B cell (primary cell): Measurements from ENCODE around the gene STX2. TPM values are rescaled to one million over a fixed set of nuclear protein-coding genes. Genes with fewer than 3 reads are reported as not detected.

ENCODE experiments used
- ATAC-seq: fragments of 200-7000 bp; cut with Tn5 transposase; one replicate; pipeline ENCODE4 v1.10.0; 2021; ENCODE audit warnings: low read depth, mild to moderate bottlenecking, moderate number of reproducible peaks, moderate library complexity
- CTCF ChIA-PET: fragments of 350-600 bp; sonication (Branson Sonifier 250); formaldehyde crosslinking; loops from one replicate; lab custom pipeline; 2021; ENCODE audit warnings: antibody characterized with exemption, inconsistent platforms; lab: Charles Lee
- POLR2A ChIA-PET: fragments of 350-600 bp; sonication (Branson Sonifier 250); formaldehyde crosslinking; loops from one replicate; lab custom pipeline; 2021; ENCODE audit warnings: antibody characterized with exemption; lab: Charles Lee
- DNase-seq: peaks from one replicate; pipeline ENCODE4 v3.0.0; 2013
- H2AFZ ChIP-seq: 2 replicates; pipeline ENCODE4 v1.6.1; 2012; ENCODE audit warnings: mild to moderate bottlenecking, low read depth, low read length; ENCODE audit not compliant: insufficient read depth, poor library complexity, severe bottlenecking
- H3K27ac ChIP-seq, 2 donors: 1 replicate in 1 of 2; 2 replicates in 1 of 2; pipeline ENCODE4 v1.5.1; 2012 to 2013; ENCODE audit warnings: low read length in 2 of 2, mild to moderate bottlenecking in 2 of 2, moderate library complexity in 1 of 2
- H3K27me3 ChIP-seq, 4 experiments: fragments of 200-600 bp in 1 of 4; sonication (generic) in 1 of 4; replicated peaks in 1 of 4; 1 replicate in 2 of 4; 2 replicates in 2 of 4; pipeline versions ENCODE4 v1.6.1 to v1.7.0; 2013 to 2016; ENCODE audit warnings: low read length in 3 of 4, mild to moderate bottlenecking in 2 of 4, mixed read lengths in 1 of 4, moderate library complexity in 1 of 4; ENCODE audit not compliant: insufficient read depth in 4 of 4, control insufficient read depth in 3 of 4; ENCODE audit errors: control extremely low read depth in 1 of 4
- H3K36me3 ChIP-seq, 2 experiments: replicated peaks in 1 of 2; 1 replicate in 1 of 2; 2 replicates in 1 of 2; pipeline versions ENCODE4 v1.6.1 to v1.7.1; 2013; ENCODE audit warnings: low read length in 1 of 2; ENCODE audit not compliant: insufficient read depth in 2 of 2, control insufficient read depth in 1 of 2; ENCODE audit errors: control extremely low read depth in 1 of 2, extremely low read depth in 1 of 2
- H3K4me1 ChIP-seq, 2 donors: fragments of 200-600 bp in 1 of 2; sonication (generic) in 1 of 2; 1 replicate in 1 of 2; 2 replicates in 1 of 2; pipeline versions ENCODE4 v1.5.1 to v1.6.1; 2013 to 2017; ENCODE audit warnings: low read length in 2 of 2; ENCODE audit not compliant: control insufficient read depth in 2 of 2, insufficient read depth in 2 of 2
- H3K4me2 ChIP-seq: replicated peaks from 2 replicates; pipeline ENCODE3; 2012; ENCODE audit warnings: mild to moderate bottlenecking, low read depth, low read length; ENCODE audit not compliant: poor library complexity, severe bottlenecking
- H3K4me3 ChIP-seq, 5 experiments: fragments of 200-600 bp in 1 of 5; sonication (generic) in 1 of 5; 1 replicate in 3 of 5; 2 replicates in 2 of 5; pipeline versions ENCODE4 v1.5.1 to v1.7.0; 2011 to 2016; ENCODE audit warnings: low read length in 4 of 5, mild to moderate bottlenecking in 4 of 5, low read depth in 2 of 5, control low read depth in 1 of 5, moderate library complexity in 1 of 5; ENCODE audit not compliant: insufficient read depth in 1 of 5; ENCODE audit errors: control extremely low read depth in 1 of 5, extremely low read depth in 1 of 5
- H3K79me2 ChIP-seq: fragments of 200-600 bp; sonication (generic); one replicate; pipeline ENCODE4 v1.6.0; 2016; ENCODE audit warnings: low read length; ENCODE audit not compliant: control insufficient read depth, insufficient read depth
- H3K9ac ChIP-seq: fragments of 200-600 bp; sonication (generic); 2 replicates; pipeline ENCODE4 v1.6.1; 2017; ENCODE audit warnings: mild to moderate bottlenecking, low read length, moderate library complexity
- H3K9me3 ChIP-seq, 3 donors: one replicate each; pipeline versions ENCODE4 v1.6.1 to v1.7.1; 2013; ENCODE audit warnings: low read length in 2 of 3; ENCODE audit not compliant: control insufficient read depth in 2 of 3, insufficient read depth in 1 of 3; ENCODE audit errors: control extremely low read depth in 1 of 3
- H4K20me1 ChIP-seq: 2 replicates; pipeline ENCODE4 v1.6.0; 2012; ENCODE audit warnings: mild to moderate bottlenecking, low read length; ENCODE audit not compliant: insufficient read depth, control insufficient read depth, poor library complexity, severe bottlenecking
- H3K27ac Mint-ChIP-seq: one replicate; pipeline ENCODE4 v1.8.0; 2021; ENCODE audit warnings: mixed read lengths
- H3K27me3 Mint-ChIP-seq: one replicate; pipeline ENCODE4 v1.8.0; 2021; ENCODE audit warnings: mixed read lengths
- H3K4me1 Mint-ChIP-seq: one replicate; pipeline ENCODE4 v1.8.0; 2021; ENCODE audit warnings: mixed read lengths
- H3K4me3 Mint-ChIP-seq: one replicate; pipeline ENCODE4 v1.8.0; 2021; ENCODE audit warnings: mixed read lengths
- H3K9me3 Mint-ChIP-seq: one replicate; pipeline ENCODE4 v1.8.0; 2022; ENCODE audit warnings: mixed read lengths; ENCODE audit not compliant: insufficient read depth
- EZH2 ChIP-seq: IDR thresholded peaks from 2 replicates; pipeline ENCODE4 v1.6.1; 2012; ENCODE audit warnings: borderline replicate concordance, low read depth, mild to moderate bottlenecking, moderate library complexity, low read length; ENCODE audit not compliant: insufficient read depth, poor library complexity, severe bottlenecking
- WGBS: methylation state at CpG from one replicate; pipeline ENCODE4 v1.1.5; 2013; ENCODE audit warnings: missing lambda C conversion rate; ENCODE audit not compliant: insufficient coverage; 5-methylcytosine and 5-hydroxymethylcytosine counted together
- intact Hi-C: fragments of 100-400 bp; cut with micrococcal nuclease; formaldehyde crosslinking; loops from one replicate; pipeline ENCODE4 v1.10.0; 2022
- polyA plus RNA-seq: library from polyadenylated mRNA; depleted of rRNA; stranded (reverse); fragments of >200 nt; gene quantifications from 2 replicates; pipeline ENCODE4 v1.2.3, GENCODE V29; 2012
- total RNA-seq, 2 donors: library from RNA; stranded (reverse); fragments of 120-200 nt in 1 of 2; gene quantifications; 1 replicate in 1 of 2; 2 replicates in 1 of 2; pipeline versions ENCODE4 v1.2.3 to v1.2.4, GENCODE V29; 2013 to 2022
- TF ChIP-seq, protein P1 (sequence below): fragments of 200-600 bp; IDR thresholded peaks from one replicate; pipeline ENCODE4 v1.8.0; 2022; ENCODE audit warnings: antibody characterized with exemption, mild to moderate bottlenecking

The STX2 gene
- total and polyA plus RNA-seq, 2 donors (not counting 1 experiment from before 2014, with no cell fraction given): 12.7 to 19.8 TPM

DNA sequence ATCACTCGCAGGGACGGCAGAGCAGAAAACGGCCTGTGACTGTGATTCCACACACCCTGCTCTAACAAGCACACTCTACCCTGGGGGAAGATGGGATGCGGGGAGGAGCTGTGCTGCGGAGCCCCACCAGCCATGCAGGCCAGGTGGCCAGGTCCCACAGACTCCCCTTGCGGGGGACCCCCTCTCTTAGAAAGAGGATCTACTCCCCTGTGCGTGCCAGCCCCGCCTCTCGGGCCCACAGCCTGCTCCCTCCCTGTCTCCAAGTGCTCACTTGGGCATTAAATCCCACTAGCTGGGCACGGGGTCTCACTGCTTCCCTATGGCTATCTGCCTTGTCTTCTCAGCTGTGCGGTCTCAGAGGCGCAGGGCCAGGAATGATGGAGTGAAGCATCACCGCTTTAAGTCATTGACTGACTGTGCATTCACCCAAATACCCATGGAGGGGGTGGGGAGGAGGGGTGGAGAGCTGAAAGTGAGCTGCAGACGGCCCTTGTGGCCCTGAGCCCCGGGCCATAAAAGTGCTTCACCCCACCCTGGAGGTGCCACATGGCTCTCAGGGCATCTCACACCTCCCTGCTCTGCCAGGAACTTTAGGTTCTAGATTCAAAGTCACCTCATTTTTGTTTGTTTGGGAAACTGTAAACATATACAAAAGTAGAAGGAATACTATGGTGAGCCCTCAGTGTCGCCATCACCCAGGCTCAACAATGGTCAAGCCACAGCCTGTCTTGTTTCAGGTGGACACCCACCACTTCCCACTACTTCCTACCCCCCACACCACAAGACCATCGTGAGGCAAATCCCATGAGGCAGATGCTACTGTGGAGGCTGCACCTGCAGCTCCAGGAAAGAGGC, 9.4 kb downstream of the STX2 start:
- H2AFZ ChIP-seq: no peak overlapping the region
- H3K79me2 ChIP-seq: peaks cover 16% of the 10 kb centered on the region
- Mint-ChIP-seq H3K9me3 (no peaks in the 10 kb centered on the region), H3K4me3 (no peak overlapping the region), H3K27me3 (no peaks in the 10 kb centered on the region), H3K4me1 (peaks cover 14% of the 10 kb centered on the region), H3K27ac (no peak overlapping the region)
- H3K4me2 ChIP-seq: no peak overlapping the region
- peaks cover 0 to 5% of the 10 kb centered on the region in 2 donors for H3K4me1 ChIP-seq
- WGBS: 77% methylated on average over 8 of the region's 17 CpGs
- DNase-seq (no peak), ATAC-seq (no peak)
- CTCF ChIA-PET: interaction anchor here (0.5 to 1.0 kb wide), 2 partner anchors 40 to 87 kb away, joined by 3 to 4 read pairs; no protein-coding TSS in a partner anchor
- no peaks in the 10 kb centered on the region for H3K27me3 ChIP-seq
- H3K9me3 ChIP-seq: peaks cover 0 to 4% (median 0%) of the 10 kb centered on the region in 3 donors
- no peaks in the 10 kb centered on the region for H3K36me3 ChIP-seq
- no peak for TF ChIP-seq EZH2
- TF ChIP-seq, protein P1, sequence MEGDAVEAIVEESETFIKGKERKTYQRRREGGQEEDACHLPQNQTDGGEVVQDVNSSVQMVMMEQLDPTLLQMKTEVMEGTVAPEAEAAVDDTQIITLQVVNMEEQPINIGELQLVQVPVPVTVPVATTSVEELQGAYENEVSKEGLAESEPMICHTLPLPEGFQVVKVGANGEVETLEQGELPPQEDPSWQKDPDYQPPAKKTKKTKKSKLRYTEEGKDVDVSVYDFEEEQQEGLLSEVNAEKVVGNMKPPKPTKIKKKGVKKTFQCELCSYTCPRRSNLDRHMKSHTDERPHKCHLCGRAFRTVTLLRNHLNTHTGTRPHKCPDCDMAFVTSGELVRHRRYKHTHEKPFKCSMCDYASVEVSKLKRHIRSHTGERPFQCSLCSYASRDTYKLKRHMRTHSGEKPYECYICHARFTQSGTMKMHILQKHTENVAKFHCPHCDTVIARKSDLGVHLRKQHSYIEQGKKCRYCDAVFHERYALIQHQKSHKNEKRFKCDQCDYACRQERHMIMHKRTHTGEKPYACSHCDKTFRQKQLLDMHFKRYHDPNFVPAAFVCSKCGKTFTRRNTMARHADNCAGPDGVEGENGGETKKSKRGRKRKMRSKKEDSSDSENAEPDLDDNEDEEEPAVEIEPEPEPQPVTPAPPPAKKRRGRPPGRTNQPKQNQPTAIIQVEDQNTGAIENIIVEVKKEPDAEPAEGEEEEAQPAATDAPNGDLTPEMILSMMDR: no peak
- no peak overlapping the region for H3K27ac ChIP-seq
- POLR2A ChIA-PET: no interaction called here
- no peak overlapping the region for H3K4me3 ChIP-seq
- no peaks in the 10 kb centered on the region for H4K20me1 ChIP-seq
- intact Hi-C loops: no loop called here
- no peak overlapping the region for H3K9ac ChIP-seq

DNA sequence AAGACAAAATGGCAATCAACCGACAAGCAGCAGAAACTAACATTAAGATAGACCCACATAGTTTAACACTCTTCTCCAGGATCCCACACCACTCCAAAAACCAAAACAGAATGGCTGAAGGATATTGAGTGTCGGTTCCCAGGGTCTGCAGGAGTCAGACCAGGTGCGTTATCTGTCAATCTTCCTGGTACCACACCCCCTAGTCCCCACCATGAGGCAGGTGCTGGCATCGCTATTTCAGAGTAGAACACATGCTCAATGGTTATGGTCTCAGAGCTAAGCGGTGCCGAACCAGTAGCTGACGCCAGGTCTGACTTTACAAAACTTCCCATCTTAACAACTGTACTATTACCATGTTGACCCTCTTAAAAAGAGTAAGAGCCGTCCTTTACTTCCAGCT, 10.2 kb downstream of the STX2 start:
- ATAC-seq: no peak

More for the DNA sequence above, 10.2 kb downstream of the STX2 start:
- Histone ChIP-seq H4K20me1 (no peaks in the 10 kb centered on the region), H2AFZ (no peak overlapping the region), H3K4me2 (no peak overlapping the region), H3K36me3 (no peaks in the 10 kb centered on the region), H3K27ac (no peak overlapping the region), H3K27me3 (no peaks in the 10 kb centered on the region), H3K4me3 (no peak overlapping the region), H3K4me1 (peaks cover 0 to 5% of the 10 kb centered on the region in 2 donors), H3K79me2 (peaks cover 15% of the 10 kb centered on the region), H3K9ac (no peak overlapping the region), H3K9me3 (peaks cover 0 to 4% (median 0%) of the 10 kb centered on the region in 3 donors)
- Mint-ChIP-seq H3K9me3 (no peaks in the 10 kb centered on the region), H3K27ac (no peak overlapping the region), H3K27me3 (no peaks in the 10 kb centered on the region), H3K4me3 (no peak overlapping the region), H3K4me1 (peaks cover 14% of the 10 kb centered on the region)
- 92% methylated on average over 6 of the region's 8 CpGs for WGBS
- intact Hi-C loops: no loop called here
- ChIA-PET CTCF (interaction anchor here (0.5 to 1.8 kb wide), 3 partner anchors 11 to 1122 kb away, joined by 3 to 6 read pairs (median 4); no protein-coding TSS in a partner anchor), POLR2A (no interaction called here)
- DNase-seq: no peak
- TF ChIP-seq, protein P1: no peak
- no peak for TF ChIP-seq EZH2
